Vagina (tissue), 2 donors: Measurements from ENCODE around the gene ATP4B. TPM values are rescaled to one million over a fixed set of nuclear protein-coding genes. Genes with fewer than 3 reads are reported as not detected.

Source experiments
- DNase-seq, 2 donors: peaks; one replicate each; pipeline ENCODE4 v3.0.0-alpha.2; 2017; ENCODE audit errors: extremely low spot score in 2 of 2
- H3K27ac ChIP-seq: fragments of 200-600 bp; sonication (generic); one replicate; pipeline ENCODE4 v1.5.1; 2019
- H3K27me3 ChIP-seq: fragments of 200-600 bp; sonication (generic); one replicate; pipeline ENCODE4 v1.5.1; 2019
- H3K36me3 ChIP-seq, 2 donors: fragments of 200-600 bp; sonication (generic); one replicate each; pipeline ENCODE4 v1.5.1; 2017 to 2019
- H3K4me1 ChIP-seq: fragments of 200-600 bp; sonication (generic); one replicate; pipeline ENCODE4 v1.5.1; 2019
- H3K4me3 ChIP-seq, 2 donors: fragments of 200-600 bp; sonication (generic); 1 replicate in 1 of 2; 2 replicates in 1 of 2; pipeline ENCODE4 v1.5.1; 2016 to 2019
- H3K9me3 ChIP-seq: fragments of 200-600 bp; sonication (generic); one replicate; pipeline ENCODE4 v1.5.1; 2019
- POLR2A ChIP-seq, 2 donors: fragments of 450-650 bp; IDR thresholded peaks; one replicate each; pipeline ENCODE4 v1.6.1; 2017; ENCODE audit warnings: antibody characterized with exemption in 2 of 2, mild to moderate bottlenecking in 2 of 2, moderate library complexity in 2 of 2
- POLR2AphosphoS5 ChIP-seq, 2 donors: sonication (generic); formaldehyde crosslinking; IDR thresholded peaks; one replicate each; pipeline ENCODE4 v1.9.0; 2017; ENCODE audit warnings: antibody characterized with exemption in 2 of 2, mild to moderate bottlenecking in 2 of 2, low read depth in 1 of 2; ENCODE audit not compliant: insufficient read depth in 1 of 2
- intact Hi-C: fragments of 100-400 bp; cut with DNase I; formaldehyde crosslinking; loops from one replicate; pipeline ENCODE4 v1.15.1; 2023
- total RNA-seq: library from RNA; depleted of rRNA; stranded (reverse); fragments of >200 nt; gene quantifications from one replicate; pipeline ENCODE4 v1.2.3, GENCODE V29; 2016
- TF ChIP-seq, protein P1 (sequence below), 3 experiments: fragments of 450-650 bp in 2 of 3; fragments of 200-600 bp in 1 of 3; sonication (generic) in 1 of 3; IDR thresholded peaks; one replicate each; pipeline ENCODE4 v1.5.1; 2017 to 2019; ENCODE audit warnings: antibody characterized with exemption in 3 of 3, mild to moderate bottlenecking in 2 of 3, moderate library complexity in 2 of 3

The ATP4B gene
- total RNA-seq, 1 donor from 2014 or later = not detected

DNA sequence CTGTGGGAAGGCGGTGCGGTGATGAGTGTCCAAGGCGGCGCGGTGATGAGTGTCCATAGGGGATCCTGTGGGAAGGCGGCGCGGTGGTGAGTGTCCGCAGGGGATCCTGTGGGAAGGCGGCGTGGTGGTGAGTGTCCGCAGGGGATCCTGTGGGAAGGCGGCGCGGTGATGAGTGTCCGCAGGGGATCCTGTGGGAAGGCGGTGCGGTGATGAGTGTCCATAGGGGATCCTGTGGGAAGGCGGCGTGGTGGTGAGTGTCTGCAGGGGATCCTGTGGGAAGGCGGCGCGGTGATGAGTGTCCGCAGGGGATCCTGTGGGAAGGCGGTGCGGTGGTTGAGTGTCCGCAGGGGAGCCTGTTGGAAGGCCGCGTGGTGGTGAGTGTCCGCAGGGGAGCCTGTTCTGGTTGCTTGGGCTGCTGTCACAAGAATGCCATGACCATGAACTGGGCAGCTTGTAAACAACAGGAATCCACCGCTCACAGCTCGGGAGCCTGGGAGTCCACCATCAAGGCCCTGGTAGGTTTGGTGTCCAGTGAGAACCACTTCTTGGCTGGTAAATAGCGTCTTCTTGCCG lies 52.0 kb downstream of the ATP4B start:
- no peak for TF ChIP-seq POLR2A (IDR thresholded peaks at IDR 0.05)
- TF ChIP-seq, protein P1, sequence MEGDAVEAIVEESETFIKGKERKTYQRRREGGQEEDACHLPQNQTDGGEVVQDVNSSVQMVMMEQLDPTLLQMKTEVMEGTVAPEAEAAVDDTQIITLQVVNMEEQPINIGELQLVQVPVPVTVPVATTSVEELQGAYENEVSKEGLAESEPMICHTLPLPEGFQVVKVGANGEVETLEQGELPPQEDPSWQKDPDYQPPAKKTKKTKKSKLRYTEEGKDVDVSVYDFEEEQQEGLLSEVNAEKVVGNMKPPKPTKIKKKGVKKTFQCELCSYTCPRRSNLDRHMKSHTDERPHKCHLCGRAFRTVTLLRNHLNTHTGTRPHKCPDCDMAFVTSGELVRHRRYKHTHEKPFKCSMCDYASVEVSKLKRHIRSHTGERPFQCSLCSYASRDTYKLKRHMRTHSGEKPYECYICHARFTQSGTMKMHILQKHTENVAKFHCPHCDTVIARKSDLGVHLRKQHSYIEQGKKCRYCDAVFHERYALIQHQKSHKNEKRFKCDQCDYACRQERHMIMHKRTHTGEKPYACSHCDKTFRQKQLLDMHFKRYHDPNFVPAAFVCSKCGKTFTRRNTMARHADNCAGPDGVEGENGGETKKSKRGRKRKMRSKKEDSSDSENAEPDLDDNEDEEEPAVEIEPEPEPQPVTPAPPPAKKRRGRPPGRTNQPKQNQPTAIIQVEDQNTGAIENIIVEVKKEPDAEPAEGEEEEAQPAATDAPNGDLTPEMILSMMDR (IDR thresholded peaks at IDR 0.05) = no peak
- no peak for TF ChIP-seq POLR2AphosphoS5 (IDR thresholded peaks at IDR 0.05; ENCODE audit: insufficient read depth in 1 of 2, low read depth in 1 of 2)
- H3K27ac ChIP-seq = no peak overlapping the region
- no peaks in the 10 kb centered on the region for H3K4me1 ChIP-seq
- DNase-seq = no peak
- H3K4me3 ChIP-seq = no peak overlapping the region
- H3K36me3 ChIP-seq = peaks cover 0 to 1% of the 10 kb centered on the region in 2 donors
- intact Hi-C loops = no loop called here
- no peaks in the 10 kb centered on the region for H3K27me3 ChIP-seq
- no peaks in the 10 kb centered on the region for H3K9me3 ChIP-seq

DNA sequence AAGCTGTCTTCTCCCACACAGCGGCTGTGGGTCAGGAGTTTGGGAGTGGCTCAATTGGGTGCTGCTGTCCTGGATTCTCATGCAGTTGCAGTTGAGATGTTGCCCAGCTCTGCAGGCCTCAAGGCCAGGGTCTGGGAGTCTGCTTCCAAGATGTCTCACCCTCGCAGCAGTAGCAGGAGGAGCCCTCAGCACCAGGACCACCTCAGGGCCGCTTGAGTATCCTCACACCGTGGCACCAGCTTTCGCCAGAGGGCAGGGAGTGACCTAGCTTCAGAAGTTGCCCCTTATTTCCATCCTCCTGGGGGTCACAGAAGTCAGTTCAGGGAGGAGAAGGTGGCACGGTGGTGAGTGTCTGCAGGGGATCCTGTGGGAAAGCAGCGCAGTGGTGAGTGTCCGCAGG lies 52.5 kb downstream of the ATP4B start:
- intact Hi-C loops = no loop called here
- no peak overlapping the region for H3K27ac ChIP-seq
- H3K4me3 ChIP-seq = no peak overlapping the region
- no peaks in the 10 kb centered on the region for H3K36me3 ChIP-seq
- TF ChIP-seq POLR2A (IDR thresholded peaks at IDR 0.05) (no peak), POLR2AphosphoS5 (IDR thresholded peaks at IDR 0.05; ENCODE audit: insufficient read depth in 1 of 2, low read depth in 1 of 2) (no peak)
- TF ChIP-seq, protein P1 (IDR thresholded peaks at IDR 0.05) = no peak
- no peaks in the 10 kb centered on the region for H3K4me1 ChIP-seq
- H3K27me3 ChIP-seq = no peaks in the 10 kb centered on the region
- no peak for DNase-seq
- no peaks in the 10 kb centered on the region for H3K9me3 ChIP-seq

DNA sequence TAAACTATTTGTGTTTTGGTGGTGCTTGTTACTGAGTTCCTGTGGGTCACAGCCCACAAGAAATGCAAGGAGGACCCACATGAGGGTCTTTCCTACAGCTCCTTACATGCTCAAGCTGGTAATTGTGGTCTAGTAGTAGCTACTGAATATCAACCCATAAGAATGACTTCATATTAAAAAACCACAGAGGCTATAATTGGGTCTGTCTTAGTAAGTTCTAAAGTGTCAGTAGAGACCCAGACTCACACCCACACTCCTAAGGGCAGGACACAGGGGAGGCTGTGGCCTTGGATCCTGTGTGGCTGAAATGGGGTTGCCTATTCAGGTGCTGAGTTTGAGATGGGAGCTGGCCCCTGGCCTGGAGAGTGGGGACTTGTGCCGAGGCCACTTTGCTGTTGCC lies 53.8 kb downstream of the ATP4B start:
- Histone ChIP-seq H3K27ac (no peak overlapping the region), H3K27me3 (no peaks in the 10 kb centered on the region), H3K4me3 (no peak overlapping the region), H3K36me3 (no peaks in the 10 kb centered on the region), H3K9me3 (no peaks in the 10 kb centered on the region), H3K4me1 (no peaks in the 10 kb centered on the region)
- intact Hi-C loops = no loop called here
- DNase-seq = no peak
- no peak for TF ChIP-seq POLR2AphosphoS5 (IDR thresholded peaks at IDR 0.05; ENCODE audit: insufficient read depth in 1 of 2, low read depth in 1 of 2)
- no peak for TF ChIP-seq POLR2A (IDR thresholded peaks at IDR 0.05)
- TF ChIP-seq, protein P1 (IDR thresholded peaks at IDR 0.05) = no peak

DNA sequence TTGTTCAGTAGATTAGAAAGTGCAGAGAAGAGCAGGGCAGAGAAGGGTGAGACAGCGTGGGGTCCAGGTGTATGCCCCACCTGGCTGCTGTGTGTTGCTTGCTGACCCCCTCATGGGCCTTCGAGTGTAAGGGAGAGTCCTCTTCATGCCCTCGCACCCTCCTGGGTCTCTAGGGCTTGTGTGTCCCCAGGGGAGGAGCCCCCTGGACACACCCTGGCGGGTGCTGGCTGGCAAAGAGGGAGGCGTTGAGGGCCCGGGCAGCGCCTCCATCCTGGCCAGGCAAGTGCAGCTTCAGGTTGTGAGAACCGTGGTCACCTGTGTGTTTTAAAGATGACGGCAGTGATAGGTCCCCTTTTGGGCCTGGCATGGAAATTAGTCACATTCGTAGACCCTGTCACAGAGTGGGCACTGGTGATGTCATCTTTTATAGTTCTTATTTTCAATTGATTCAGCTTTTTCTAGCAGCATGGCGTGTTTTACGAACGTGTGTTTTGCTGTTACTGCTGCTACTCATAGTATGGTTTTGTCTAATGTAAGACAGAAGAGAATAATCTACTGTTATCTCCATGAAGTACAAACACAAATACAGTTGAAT lies 54.8 kb downstream of the ATP4B start:
- Histone ChIP-seq H3K36me3 (no peaks in the 10 kb centered on the region), H3K4me3 (no peak overlapping the region), H3K27ac (no peak overlapping the region), H3K4me1 (no peaks in the 10 kb centered on the region), H3K27me3 (no peaks in the 10 kb centered on the region), H3K9me3 (no peaks in the 10 kb centered on the region)
- intact Hi-C loops = no loop called here
- DNase-seq = no peak
- TF ChIP-seq, protein P1 (IDR thresholded peaks at IDR 0.05) = no peak
- TF ChIP-seq POLR2A (IDR thresholded peaks at IDR 0.05) (no peak), POLR2AphosphoS5 (IDR thresholded peaks at IDR 0.05; ENCODE audit: insufficient read depth in 1 of 2, low read depth in 1 of 2) (no peak)

DNA sequence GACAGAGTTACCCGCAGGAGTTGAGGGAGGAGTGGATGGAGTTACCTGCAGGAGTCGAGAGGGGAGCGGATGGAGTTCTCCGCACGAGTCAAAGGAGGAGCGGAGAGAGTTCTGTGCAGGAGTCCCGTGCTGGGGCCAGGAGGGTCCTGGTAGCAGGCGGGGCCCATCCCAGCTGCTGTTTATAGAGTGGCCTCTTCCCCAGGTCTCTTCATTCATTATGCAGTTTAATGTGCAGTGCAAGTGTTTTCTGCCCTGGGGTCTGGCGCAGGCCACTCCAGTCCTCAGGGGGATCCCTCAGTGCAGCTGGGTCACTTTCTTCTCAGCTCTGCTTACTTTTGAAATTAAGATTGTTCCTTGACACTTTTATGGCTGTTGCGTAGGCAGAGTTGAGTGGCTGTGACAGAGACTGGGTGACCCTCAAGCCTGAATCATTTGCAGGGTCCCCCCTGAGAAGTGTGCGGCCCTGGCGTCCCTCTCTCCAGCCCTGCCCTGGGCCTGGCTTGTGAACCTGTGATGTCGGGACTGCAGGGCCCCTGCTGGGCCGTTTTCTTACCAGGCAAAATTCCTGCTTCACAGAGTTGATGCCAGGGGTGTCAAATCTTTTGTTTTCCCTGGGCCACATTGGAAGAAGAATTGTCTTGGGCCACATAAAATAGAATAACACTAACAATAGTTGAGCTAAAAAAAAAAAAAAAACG lies 55.6 kb downstream of the ATP4B start:
- no peaks in the 10 kb centered on the region for H3K4me1 ChIP-seq
- no peaks in the 10 kb centered on the region for H3K36me3 ChIP-seq
- H3K9me3 ChIP-seq = no peaks in the 10 kb centered on the region
- TF ChIP-seq POLR2A (IDR thresholded peaks at IDR 0.05) (no peak), POLR2AphosphoS5 (IDR thresholded peaks at IDR 0.05; ENCODE audit: insufficient read depth in 1 of 2, low read depth in 1 of 2) (no peak)
- TF ChIP-seq, protein P1 (IDR thresholded peaks at IDR 0.05) = no peak
- H3K4me3 ChIP-seq = no peak overlapping the region
- DNase-seq = no peak
- intact Hi-C loops = no loop called here
- H3K27ac ChIP-seq = no peak overlapping the region
- no peaks in the 10 kb centered on the region for H3K27me3 ChIP-seq
